ENCODE results near the gene TP53INP2. TPM values are rescaled to one million over a fixed set of nuclear protein-coding genes. Genes with fewer than 3 reads are reported as not detected.

Gene TP53INP2
- total and polyA plus RNA-seq, 9 of the 15 experiments (the other 6 are each of a cell fraction or from before 2014, with no cell fraction given), result 0.43 to 5.0 (median 1.3) TPM

GRCh38 chr20:34703424-34704176 lies 544 bp upstream of the TP53INP2 start (continued):
- TF ChIP-seq ARID1B (IDR thresholded peaks at IDR 0.05) (0 out of 2 replicates have a peak, but pooled peaks have one; percentile 27), MECOM (CRISPR knock-in tag; IDR thresholded peaks at IDR 0.05) (peak; percentile 17; the same call in 1 of the 2 replicates), ZEB2 (IDR thresholded peaks at IDR 0.05) (0 out of 2 replicates have a peak, but pooled peaks have one; percentile 35), PHB2 (IDR thresholded peaks at IDR 0.05; ENCODE audit: low read depth) (0 out of 2 replicates have a peak, but pooled peaks have one; percentile 30), TGIF2 (CRISPR knock-in tag; IDR thresholded peaks at IDR 0.05) (0 out of 2 replicates have a peak, but pooled peaks have one; percentile 45), BRD4 (IDR thresholded peaks at IDR 0.05) (no peak), TOE1 (IDR thresholded peaks at IDR 0.05; ENCODE audit: borderline replicate concordance) (peak; percentile 48; the same call in 1 of the 2 replicates), TOE1 (CRISPR knock-in tag; IDR thresholded peaks at IDR 0.05; ENCODE audit: borderline replicate concordance, low read depth) (no peak), FOXA3 (CRISPR knock-in tag; conservative IDR thresholded peaks at IDR 0.05 in 1 of 2, IDR thresholded peaks at IDR 0.05 in 1 of 2) (peak; percentile 29 to 93; a peak in 2 of 4 replicates), PCBP1 (IDR thresholded peaks at IDR 0.05; ENCODE audit: low read depth, low read length, poor library complexity, severe bottlenecking) (no peak), ZKSCAN3 (CRISPR knock-in tag; IDR thresholded peaks at IDR 0.05) (no peak), ATF1 (CRISPR knock-in tag; IDR thresholded peaks at IDR 0.05) (no peak), ATF1 (tag; IDR thresholded peaks at IDR 0.05) (no peak), ZNF253 (CRISPR knock-in tag; conservative IDR thresholded peaks at IDR 0.05) (no peak), MCM3 (IDR thresholded peaks at IDR 0.05) (no peak), DPF2 (IDR thresholded peaks at IDR 0.05) (peak; percentile 43; the same call in 1 of the 2 replicates), MED1 (CRISPR knock-in tag; IDR thresholded peaks at IDR 0.05; ENCODE audit: borderline replicate concordance) (no peak), YY1 (IDR thresholded peaks at IDR 0.05; ENCODE audit: borderline replicate concordance in 1 of 3, control insufficient read depth in 1 of 3, extremely low read depth in 1 of 3, insufficient read depth in 3 of 3, insufficient read length in 1 of 3, insufficient replicate concordance in 2 of 3, low read depth in 1 of 3, low read length in 2 of 3) (no peak), HDAC1 (IDR thresholded peaks at IDR 0.05) (peak in 1 of 2 experiments; percentile 60; a peak in 1 of 4 replicates), ARID2 (IDR thresholded peaks at IDR 0.05) (peak; percentile 31; the same call in 1 of the 2 replicates)
- TF ChIP-seq, protein P1, sequence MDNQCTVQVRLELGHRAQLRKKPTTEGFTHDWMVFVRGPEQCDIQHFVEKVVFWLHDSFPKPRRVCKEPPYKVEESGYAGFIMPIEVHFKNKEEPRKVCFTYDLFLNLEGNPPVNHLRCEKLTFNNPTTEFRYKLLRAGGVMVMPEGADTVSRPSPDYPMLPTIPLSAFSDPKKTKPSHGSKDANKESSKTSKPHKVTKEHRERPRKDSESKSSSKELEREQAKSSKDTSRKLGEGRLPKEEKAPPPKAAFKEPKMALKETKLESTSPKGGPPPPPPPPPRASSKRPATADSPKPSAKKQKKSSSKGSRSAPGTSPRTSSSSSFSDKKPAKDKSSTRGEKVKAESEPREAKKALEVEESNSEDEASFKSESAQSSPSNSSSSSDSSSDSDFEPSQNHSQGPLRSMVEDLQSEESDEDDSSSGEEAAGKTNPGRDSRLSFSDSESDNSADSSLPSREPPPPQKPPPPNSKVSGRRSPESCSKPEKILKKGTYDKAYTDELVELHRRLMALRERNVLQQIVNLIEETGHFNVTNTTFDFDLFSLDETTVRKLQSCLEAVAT (IDR thresholded peaks at IDR 0.05), result peak in 1 of 2 experiments; percentile 84; a peak in 2 of 4 replicates
- TF ChIP-seq, protein P2, sequence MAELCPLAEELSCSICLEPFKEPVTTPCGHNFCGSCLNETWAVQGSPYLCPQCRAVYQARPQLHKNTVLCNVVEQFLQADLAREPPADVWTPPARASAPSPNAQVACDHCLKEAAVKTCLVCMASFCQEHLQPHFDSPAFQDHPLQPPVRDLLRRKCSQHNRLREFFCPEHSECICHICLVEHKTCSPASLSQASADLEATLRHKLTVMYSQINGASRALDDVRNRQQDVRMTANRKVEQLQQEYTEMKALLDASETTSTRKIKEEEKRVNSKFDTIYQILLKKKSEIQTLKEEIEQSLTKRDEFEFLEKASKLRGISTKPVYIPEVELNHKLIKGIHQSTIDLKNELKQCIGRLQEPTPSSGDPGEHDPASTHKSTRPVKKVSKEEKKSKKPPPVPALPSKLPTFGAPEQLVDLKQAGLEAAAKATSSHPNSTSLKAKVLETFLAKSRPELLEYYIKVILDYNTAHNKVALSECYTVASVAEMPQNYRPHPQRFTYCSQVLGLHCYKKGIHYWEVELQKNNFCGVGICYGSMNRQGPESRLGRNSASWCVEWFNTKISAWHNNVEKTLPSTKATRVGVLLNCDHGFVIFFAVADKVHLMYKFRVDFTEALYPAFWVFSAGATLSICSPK (IDR thresholded peaks at IDR 0.05; ENCODE audit: borderline replicate concordance), result 0 out of 2 replicates have a peak, but pooled peaks have one; percentile 73
